GM21367 (cell line): ENCODE measurements around the gene TNS2.
A peak's percentile ranks its signal among the peaks of the same experiment; 100 is the strongest.

Source experiments
- ATAC-seq: cut with Tn5 transposase; IDR thresholded peaks from one replicate; pipeline ENCODE4 v1.9.1; 2021; ENCODE audit not compliant: unreplicated experiment

Gene TNS2

DNA sequence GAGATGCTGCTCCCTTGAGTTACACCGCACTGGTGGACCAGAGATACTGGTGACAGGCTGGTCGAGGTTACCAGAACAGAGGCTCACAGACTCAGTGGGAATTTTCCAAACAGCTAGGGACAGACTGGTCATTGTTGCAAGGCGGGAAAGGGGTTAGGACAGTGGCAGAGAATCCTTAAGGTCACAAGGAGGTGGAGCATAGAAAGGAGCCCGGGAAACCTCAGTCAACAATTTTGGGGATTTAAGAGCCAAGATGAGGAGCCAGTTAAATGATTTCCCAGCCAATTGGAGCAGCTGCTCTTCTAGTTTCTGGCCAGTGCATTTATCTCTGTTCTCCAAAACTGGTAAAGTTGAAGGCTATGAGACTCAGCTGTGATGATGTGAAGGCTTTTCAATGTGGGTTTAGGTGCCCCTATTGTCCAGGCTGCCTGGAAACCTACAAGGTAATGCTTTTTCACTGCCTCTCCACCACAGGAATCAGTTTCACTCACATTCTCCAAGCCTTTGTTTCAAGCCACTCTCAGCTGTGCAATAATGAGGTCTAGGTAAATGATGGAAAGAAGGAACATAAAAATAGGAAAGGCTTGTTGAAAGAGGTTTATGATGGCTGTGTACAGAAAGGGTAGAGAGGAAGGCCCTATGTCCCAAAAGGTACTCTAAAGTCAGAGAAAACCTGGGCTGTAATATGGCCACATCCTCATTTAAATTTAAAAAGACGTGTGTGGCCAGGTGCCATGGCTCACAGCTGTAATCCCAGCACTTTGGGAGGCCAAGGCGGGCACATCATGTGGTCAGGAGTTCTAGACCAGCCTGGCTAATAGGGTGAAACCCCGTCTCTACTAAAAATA lies 7.0 kb upstream of the TNS2 start:
- ATAC-seq: no peak

DNA sequence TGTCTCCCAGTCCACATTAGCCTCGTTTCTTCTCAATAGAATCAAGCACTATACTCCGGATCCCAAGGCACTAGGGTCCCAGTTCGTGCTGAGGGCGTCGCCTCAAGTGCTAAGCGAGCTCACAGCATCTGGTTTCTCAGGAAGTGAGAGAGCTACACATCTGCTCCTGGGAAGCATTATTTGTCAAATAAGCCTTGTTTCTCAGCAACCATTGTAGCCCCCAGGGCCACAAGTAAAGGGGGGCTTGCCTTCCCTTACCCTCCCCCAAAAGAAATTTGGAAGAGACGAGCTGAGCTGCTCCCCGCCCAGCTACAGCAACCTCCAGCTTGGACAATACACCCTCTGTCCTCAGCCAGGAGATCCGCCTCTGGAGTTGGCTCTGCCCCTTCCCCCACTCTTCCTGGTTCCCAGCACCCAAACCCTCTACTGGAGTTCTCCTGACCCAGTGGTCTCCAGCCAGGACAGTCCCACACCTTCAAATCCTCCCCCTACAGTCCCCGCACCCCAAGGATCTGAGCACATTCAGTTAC lies 5.7 kb upstream of the TNS2 start:
- no peak for ATAC-seq

DNA sequence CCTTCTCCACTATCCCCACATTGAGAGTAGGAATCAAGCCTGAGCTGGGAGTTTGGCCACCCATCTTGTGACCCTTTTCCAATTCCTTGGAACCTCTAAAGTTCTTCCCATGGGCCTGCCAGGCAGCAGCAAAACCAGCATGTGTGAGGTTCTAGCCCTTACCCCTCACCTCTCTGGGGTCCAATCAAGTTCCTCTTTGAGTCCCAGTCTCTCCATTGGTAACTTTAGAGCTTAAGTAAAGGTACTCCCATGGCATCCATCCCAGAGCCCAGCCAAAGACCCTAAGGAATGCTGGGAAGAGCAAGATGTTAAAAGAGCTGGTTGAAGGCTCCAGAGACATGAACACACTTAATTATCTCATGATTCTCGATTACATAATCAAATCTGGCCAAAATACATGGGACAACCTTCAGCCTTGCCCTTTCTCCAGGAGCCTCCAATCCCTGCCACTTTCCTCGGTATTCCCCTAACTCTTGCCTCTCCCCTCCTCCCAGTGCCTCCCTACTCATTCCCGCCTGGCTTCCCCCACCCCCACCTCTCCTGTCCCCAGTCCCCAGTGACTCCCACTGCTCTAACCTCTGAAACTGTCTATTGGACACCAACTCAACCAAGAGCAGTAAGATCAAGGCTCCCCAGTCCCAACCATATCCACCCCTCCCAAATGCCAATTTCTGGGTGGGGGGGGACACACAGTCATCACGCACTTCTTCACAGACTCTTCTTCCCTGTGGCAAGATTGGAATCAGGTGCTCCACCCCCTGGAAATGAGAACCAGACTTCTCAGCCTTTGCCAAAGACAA lies 4.8 kb upstream of the TNS2 start:
- ATAC-seq: no peak

DNA sequence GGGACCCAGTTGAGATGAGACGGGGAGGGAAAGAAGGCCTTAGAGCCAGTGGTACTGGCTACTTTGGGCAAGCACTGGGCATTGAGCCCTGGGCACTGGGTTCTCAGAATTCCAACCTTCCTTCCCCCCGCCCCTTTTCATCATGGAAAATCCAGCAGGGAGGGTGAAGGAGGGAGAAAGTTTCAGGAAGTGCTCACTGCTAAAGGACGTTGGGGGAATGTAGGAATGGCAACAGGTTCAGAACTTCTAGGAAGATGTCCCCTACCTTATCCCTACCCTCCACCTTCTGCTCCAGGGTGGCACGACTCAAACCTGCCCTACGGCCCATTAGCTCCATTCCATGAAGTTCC lies 4.2 kb upstream of the TNS2 start:
- ATAC-seq: no peak

GRCh38 chr12:53046655-53047220 lies 3.1 kb upstream of the TNS2 start:
- ATAC-seq: no peak

DNA sequence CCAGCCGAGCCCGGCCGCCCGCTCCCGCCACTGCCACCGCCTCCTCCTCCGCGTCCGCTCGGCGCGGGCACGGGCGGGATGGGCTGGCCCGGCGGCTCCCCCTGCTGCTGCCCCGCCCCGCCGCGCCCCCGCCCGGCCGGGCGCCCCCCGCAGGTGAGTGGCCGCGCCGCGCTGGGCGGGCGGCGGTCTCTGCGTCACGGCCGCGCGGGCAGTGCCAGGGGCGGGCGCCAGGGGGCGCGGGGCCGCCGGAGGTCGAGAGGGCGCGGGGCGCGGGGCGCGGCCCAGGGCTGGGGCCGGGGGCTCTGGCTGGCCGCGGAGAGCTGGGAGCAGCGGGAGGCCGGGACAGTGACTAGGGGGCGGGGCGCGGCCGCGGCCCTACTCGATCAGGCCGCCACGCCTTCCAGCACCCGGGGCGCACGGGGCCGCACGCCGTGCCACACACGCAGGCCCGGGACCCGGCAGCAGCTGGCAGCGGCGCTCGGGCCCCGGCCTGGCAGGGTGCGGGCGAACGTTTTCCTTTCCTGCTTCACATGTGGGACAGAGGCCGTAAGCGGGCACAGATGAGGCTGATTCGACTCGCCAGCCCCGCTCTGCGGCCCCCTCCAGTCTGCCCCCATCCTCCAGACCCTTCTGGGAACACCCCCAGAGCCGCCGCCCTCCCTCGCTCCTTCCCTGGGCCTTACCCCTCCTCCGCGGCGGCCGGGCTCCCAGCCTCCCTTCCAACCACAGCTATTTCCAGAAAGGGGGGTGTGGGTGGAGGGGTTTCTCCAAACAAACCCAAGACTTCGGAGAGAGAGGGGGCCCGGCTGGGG lies 2.4 kb upstream of the TNS2 start:
- no peak for ATAC-seq

- no peak for ATAC-seq
These were observed 1.7 kb upstream of the TNS2 start for GRCh38 chr12:53048033-53048779.

- ATAC-seq: no peak
These were observed 974 bp upstream of the TNS2 start for GRCh38 chr12:53048780-53049401.

DNA sequence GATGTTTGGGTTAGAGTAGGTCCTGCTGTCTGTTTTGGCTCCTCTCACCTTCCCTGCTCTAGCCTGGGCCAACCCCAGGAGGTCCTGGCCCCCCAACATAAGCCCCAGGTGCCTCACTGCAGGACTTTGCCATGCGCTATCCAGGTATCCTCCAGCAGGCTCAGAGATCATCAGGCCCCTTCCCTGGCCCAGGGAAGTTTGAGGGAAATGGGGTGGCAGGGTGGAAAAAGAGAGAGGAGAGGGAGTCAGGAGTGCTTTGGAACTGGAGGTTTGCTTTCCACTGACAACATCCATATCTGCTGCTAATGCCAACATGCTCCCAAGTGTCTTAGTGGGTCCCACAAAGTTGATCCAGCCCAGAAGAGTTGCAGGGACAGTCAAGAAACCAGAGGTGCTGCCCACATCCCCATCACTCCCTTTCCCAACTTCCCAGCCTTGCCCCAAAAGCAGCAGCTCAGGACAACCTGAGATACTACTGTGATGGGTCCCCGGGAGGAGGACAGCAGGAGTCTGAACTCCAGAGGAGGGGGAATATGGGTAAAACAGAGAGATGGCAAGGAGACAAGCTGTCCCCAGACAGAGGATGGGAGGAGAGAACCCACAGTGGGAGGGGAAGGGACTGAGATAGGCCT lies 677 bp downstream of the TNS2 start:
- no peak for ATAC-seq

DNA sequence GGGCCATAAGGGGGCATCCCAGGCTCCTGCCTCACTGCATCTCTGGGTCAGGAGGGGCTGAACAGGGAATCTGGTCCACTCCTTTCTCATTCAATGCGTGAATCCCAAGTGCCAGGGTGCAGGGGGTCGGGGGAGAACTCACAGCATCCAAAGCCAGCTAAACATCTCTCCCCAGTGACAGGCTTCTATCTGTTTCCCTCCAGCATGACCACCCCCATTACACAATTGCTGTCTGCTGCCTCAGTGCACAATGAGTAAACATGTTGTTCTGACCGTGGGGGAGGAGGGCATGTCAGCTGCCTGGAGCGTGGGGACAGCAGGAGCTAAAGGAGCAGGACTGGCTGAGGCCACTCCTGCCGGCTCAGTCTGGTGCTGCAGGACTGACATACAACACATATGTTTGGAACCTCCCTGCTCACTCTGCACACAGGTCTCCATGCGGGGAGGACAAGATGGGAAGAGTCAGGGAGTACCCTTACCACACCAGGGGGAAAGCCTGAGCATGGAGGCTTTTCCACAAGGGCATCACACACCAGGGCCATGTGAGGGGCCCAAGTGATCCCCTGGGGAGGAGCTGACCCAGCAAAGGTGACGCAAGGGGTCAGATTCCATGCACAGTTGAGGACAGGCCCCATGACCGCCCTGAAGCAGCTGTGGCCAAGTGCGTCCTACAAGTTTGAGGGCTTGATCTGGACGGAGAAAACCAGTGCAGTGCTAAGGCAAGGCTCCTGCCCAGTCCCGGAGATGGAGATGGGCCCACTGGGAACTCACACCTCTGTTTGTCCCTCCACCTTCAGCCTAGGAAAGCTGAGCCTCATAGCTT lies 1.4 kb downstream of the TNS2 start:
- no peak for ATAC-seq

- ATAC-seq: no peak
These were observed 2.1 kb downstream of the TNS2 start for GRCh38 chr12:53051881-53052412.

DNA sequence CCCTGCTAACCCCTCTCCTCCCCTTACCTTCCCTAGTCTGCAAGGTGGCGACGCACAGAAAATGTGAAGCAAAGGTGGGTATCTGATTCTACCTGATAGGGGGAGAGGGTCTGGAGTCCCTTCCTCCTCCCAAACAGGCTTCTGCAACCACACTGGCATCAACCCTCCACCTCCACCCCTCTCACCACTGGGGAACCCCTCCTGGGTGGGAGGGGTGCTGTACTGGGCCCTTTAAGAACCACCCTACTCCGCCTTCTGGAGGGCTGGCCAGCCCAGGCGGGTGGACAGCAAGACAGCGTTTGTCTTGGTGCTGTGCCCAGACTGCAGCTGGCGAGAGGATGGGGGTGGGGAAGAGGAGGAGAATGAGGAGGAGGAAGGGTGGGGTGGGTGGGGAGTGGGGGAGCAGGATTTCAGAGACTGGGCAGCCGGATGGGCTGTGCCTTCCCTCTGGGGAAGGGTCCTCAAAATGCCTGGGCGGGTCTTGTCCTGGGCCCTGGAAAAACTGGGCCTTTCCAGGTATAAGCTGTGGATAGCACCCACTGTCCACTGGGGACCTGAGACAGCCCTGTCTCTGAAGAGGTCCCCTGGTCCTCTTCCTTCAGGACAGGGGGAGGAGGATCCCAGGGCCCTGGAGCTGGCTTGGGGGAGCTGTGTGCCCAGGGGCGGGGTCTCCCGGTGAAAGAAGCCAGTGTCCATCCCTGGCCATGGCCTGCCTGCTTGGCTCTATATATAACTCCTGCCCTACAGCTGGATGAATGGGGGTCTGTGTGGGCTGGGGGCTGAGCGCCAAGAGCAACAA lies 2.8 kb downstream of the TNS2 start:
- no peak for ATAC-seq

- no peak for ATAC-seq
These were observed 3.6 kb downstream of the TNS2 start for GRCh38 chr12:53053218-53054111.

DNA sequence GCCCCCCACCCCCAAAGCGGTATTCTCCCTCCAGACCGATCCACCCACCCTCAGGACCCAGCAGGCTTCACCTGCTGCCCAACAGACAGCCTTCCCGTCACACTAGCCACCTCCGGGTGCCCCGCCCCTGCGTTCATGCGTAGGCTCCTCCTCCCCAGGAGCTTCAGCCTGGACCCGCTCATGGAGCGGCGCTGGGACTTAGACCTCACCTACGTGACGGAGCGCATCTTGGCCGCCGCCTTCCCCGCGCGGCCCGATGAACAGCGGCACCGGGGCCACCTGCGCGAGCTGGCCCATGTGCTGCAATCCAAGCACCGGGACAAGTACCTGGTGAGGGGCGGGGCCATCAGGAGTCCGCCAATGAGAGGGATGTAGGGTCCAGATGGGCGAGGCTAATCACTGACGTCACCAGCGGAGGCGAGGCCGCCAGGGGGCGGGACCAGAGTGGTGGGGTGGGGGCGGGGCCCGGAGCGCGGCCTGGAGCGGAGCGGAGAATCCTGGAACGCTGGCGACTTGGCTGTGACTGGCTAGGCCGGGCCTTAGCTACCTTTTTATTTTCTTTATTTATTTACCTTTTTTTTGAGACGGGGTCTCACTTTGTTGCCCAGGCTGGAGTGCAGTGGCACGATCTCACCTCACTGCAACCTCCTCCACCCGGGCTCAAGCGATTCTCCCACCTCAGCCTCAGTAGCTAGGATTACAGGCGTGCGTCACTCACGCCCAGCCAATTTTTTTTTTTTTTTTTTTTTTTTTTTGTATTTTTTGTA lies 4.4 kb downstream of the TNS2 start:
- peak; percentile 82 for ATAC-seq

- no peak for ATAC-seq
These were observed 5.8 kb downstream of the TNS2 start for GRCh38 chr12:53055471-53056266.
